Measurements from ENCODE around the gene MCHR1. TPM values are rescaled to one million over a fixed set of nuclear protein-coding genes. Genes with fewer than 3 reads are reported as not detected.

MCHR1 gene
- total RNA-seq, 1 donor from 2014 or later, result not detected

DNA sequence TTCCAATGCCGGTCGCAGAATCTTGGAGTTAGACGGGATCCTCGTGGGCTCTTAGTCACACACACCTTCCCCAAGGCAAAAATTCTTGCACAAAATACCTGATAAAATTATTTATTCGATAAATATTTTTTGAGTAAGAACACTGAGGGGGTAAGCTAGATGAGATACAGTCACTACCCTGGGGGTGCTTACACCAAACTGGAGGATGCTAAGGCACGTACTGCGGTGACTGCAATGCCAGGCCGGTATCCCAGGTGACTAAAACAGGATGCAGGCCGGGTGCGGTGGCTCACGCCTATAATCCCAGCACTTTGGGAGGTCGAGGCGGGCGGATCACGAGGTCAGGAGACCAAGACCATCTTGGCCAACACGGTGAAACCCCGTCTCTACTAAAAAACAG is 41.0 kb upstream of the MCHR1 start:
- Histone ChIP-seq H3K4me3 (no peak overlapping the region), H3K4me1 (peaks cover 35% of the 10 kb centered on the region), H3K9me3 (no peaks in the 10 kb centered on the region), H3K27me3 (no peaks in the 10 kb centered on the region), H3K27ac (no peak overlapping the region), H3K36me3 (no peaks in the 10 kb centered on the region)
- no peak for DNase-seq (ENCODE audit: extremely low spot score in 2 of 2)
- TF ChIP-seq POLR2AphosphoS5 (IDR thresholded peaks at IDR 0.05; ENCODE audit: insufficient read depth in 1 of 2, low read depth in 1 of 2), result no peak
- TF ChIP-seq POLR2A (IDR thresholded peaks at IDR 0.05), result no peak
- TF ChIP-seq, protein P1, sequence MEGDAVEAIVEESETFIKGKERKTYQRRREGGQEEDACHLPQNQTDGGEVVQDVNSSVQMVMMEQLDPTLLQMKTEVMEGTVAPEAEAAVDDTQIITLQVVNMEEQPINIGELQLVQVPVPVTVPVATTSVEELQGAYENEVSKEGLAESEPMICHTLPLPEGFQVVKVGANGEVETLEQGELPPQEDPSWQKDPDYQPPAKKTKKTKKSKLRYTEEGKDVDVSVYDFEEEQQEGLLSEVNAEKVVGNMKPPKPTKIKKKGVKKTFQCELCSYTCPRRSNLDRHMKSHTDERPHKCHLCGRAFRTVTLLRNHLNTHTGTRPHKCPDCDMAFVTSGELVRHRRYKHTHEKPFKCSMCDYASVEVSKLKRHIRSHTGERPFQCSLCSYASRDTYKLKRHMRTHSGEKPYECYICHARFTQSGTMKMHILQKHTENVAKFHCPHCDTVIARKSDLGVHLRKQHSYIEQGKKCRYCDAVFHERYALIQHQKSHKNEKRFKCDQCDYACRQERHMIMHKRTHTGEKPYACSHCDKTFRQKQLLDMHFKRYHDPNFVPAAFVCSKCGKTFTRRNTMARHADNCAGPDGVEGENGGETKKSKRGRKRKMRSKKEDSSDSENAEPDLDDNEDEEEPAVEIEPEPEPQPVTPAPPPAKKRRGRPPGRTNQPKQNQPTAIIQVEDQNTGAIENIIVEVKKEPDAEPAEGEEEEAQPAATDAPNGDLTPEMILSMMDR (IDR thresholded peaks at IDR 0.05), result no peak
- intact Hi-C loops (cut with DNase I), result loop anchor here (10.0 kb wide), 1 partner anchor 123 kb away; no protein-coding TSS in a partner anchor

DNA sequence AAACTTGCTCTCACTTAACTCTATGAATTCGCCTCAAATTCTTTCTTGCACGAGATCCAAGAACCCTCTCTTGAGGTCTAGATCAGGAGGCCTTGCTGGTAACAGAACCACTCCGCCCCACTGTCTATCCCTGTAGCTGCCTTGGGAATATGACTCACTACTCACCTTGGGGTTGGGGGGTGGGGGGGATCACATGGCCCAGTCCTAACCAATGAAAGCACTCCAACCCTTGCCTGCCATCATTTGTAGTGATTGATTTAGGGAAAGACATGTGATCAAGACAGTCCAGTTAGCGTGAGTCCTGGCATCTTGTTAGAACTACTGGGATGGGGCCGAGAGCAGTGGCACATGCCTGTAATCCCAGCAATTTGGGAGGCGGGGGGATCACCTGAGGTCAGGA is 38.0 kb upstream of the MCHR1 start:
- Histone ChIP-seq H3K27me3 (no peaks in the 10 kb centered on the region), H3K36me3 (no peaks in the 10 kb centered on the region), H3K9me3 (no peaks in the 10 kb centered on the region), H3K27ac (no peak overlapping the region), H3K4me3 (no peak overlapping the region), H3K4me1 (peaks cover 9% of the 10 kb centered on the region)
- DNase-seq (ENCODE audit: extremely low spot score in 2 of 2), result peak in 1 of 2 donors; percentile 49
- intact Hi-C loops (cut with DNase I), result no loop called here
- TF ChIP-seq, protein P1 (IDR thresholded peaks at IDR 0.05), result no peak
- no peak for TF ChIP-seq POLR2A (IDR thresholded peaks at IDR 0.05)
- TF ChIP-seq POLR2AphosphoS5 (IDR thresholded peaks at IDR 0.05; ENCODE audit: insufficient read depth in 1 of 2, low read depth in 1 of 2), result no peak

DNA sequence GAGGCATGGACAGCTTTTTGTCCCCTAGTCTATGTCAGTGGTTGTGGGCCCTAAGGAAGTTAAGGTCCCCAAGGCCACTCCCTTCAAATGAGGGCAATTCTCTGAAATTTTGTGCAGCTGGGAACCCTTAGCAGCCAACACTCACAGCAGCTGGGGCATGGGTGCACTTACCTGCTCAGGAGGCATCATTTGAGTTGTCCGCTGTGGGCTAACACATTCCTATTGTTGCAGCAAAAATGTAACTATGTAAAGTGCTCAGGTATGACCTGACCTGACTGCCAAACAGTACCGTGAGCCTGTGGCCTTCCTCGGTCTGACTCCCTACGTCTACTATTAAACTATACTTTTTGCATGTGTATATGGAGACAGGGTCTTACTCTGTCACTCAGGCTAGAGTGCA is 37.0 kb upstream of the MCHR1 start:
- Histone ChIP-seq H3K36me3 (no peaks in the 10 kb centered on the region), H3K9me3 (no peaks in the 10 kb centered on the region), H3K4me3 (no peak overlapping the region), H3K27me3 (no peaks in the 10 kb centered on the region), H3K4me1 (peaks cover 9% of the 10 kb centered on the region), H3K27ac (no peak overlapping the region)
- intact Hi-C loops (cut with DNase I), result no loop called here
- no peak for TF ChIP-seq POLR2AphosphoS5 (IDR thresholded peaks at IDR 0.05; ENCODE audit: insufficient read depth in 1 of 2, low read depth in 1 of 2)
- TF ChIP-seq POLR2A (IDR thresholded peaks at IDR 0.05), result no peak
- TF ChIP-seq, protein P1 (IDR thresholded peaks at IDR 0.05), result no peak
- DNase-seq (ENCODE audit: extremely low spot score in 2 of 2), result peak in 1 of 2 donors; percentile 55

DNA sequence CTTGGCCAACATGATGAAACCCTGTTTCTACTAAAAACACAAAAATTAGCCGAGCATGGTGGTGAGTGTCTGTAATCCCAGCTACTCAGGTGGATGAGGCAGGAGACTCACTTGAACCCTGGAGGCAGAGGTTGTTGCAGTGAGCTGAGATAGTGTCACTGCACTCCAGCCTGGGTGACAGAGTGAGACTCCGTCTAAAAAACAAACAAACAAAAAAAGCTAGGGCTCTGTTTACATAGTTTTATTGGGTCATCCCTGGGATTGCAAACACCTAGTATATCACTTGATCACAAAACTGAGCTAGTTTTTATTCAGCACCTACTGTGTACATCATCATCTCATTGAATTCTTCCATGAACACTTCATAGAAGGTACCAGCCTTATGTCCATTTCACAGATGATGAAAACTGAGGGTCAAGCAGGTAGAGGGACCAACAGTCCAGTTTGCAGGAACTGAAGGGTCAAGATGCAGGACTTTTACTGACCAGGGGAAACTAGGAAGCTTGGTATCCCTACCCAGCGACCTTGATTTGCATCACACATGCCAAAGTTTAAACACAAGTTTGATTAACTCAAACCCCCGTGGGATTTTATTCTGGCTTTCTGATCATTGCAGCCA is 33.6 kb upstream of the MCHR1 start:
- H3K27me3 ChIP-seq, result no peaks in the 10 kb centered on the region
- H3K36me3 ChIP-seq, result no peaks in the 10 kb centered on the region
- no peaks in the 10 kb centered on the region for H3K9me3 ChIP-seq
- intact Hi-C loops (cut with DNase I), result loop anchor here (2.0 kb wide), 1 partner anchor 209 kb away; no protein-coding TSS in a partner anchor
- TF ChIP-seq, protein P1 (IDR thresholded peaks at IDR 0.05), result no peak
- TF ChIP-seq POLR2A (IDR thresholded peaks at IDR 0.05) (no peak), POLR2AphosphoS5 (IDR thresholded peaks at IDR 0.05; ENCODE audit: insufficient read depth in 1 of 2, low read depth in 1 of 2) (no peak)
- no peak overlapping the region for H3K27ac ChIP-seq
- no peak for DNase-seq (ENCODE audit: extremely low spot score in 2 of 2)
- H3K4me3 ChIP-seq, result no peak overlapping the region
- H3K4me1 ChIP-seq, result no peaks in the 10 kb centered on the region

DNA sequence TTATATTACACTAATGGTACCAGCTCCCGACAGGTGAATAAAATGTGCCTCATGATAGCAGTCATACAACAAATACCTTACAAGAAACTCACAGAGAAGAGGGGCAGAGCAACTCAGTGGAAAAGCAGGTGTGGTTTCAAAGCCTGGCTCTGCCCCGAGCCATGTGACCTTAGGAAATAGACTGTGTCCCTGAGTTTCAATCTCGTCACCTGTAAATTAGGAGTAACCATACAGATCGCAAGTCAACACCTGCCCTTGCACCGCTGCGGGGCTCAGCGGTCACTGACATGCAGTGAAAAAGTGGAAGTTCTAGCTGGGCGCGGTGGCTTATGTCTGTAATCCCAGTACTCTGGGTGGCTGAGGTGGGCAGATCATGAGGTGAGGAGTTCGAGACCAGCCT is 30.9 kb upstream of the MCHR1 start:
- Histone ChIP-seq H3K27me3 (no peaks in the 10 kb centered on the region), H3K9me3 (no peaks in the 10 kb centered on the region), H3K4me1 (peaks cover 20% of the 10 kb centered on the region), H3K4me3 (no peak overlapping the region), H3K27ac (no peak overlapping the region), H3K36me3 (no peaks in the 10 kb centered on the region)
- TF ChIP-seq, protein P1 (IDR thresholded peaks at IDR 0.05), result no peak
- TF ChIP-seq POLR2AphosphoS5 (IDR thresholded peaks at IDR 0.05; ENCODE audit: insufficient read depth in 1 of 2, low read depth in 1 of 2) (no peak), POLR2A (IDR thresholded peaks at IDR 0.05) (no peak)
- DNase-seq (ENCODE audit: extremely low spot score in 2 of 2), result no peak
- intact Hi-C loops (cut with DNase I), result no loop called here
